Stimulated activated CD8-positive, alpha-beta memory T cell treated with anti-CD3 and anti-CD28 coated beads, Interleukin-7, amount 100 ng/mL, for 48 hours (primary cell): ENCODE results near the gene SPNS3.
A peak's percentile ranks its signal among the peaks of the same experiment; 100 is the strongest.

Experiments used
- DNase-seq, 2 donors: peaks; one replicate each; pipeline ENCODE4 v3.0.0-alpha.2; 2020; ENCODE audit warnings: low read depth in 1 of 2; ENCODE audit errors: extremely low read depth in 1 of 2

SPNS3 gene

GRCh38 chr17:4465786-4466185 lies 32.0 kb downstream of the SPNS3 start:
- DNase-seq, result no peak

- no peak for DNase-seq
These were observed 33.5 kb downstream of the SPNS3 start for GRCh38 chr17:4467287-4467686.

GRCh38 chr17:4469552-4469951 lies 35.8 kb downstream of the SPNS3 start:
- no peak for DNase-seq

GRCh38 chr17:4472286-4472685 lies 38.5 kb downstream of the SPNS3 start:
- DNase-seq, result no peak

GRCh38 chr17:4474093-4474492 lies 40.4 kb downstream of the SPNS3 start:
- no peak for DNase-seq

GRCh38 chr17:4475001-4475400 lies 41.3 kb downstream of the SPNS3 start:
- DNase-seq, result no peak

- no peak for DNase-seq
These were observed 41.7 kb downstream of the SPNS3 start for GRCh38 chr17:4475463-4475862.

- DNase-seq, result no peak
These were observed 42.3 kb downstream of the SPNS3 start for GRCh38 chr17:4476017-4476416.

- DNase-seq, result no peak
These were observed 42.9 kb downstream of the SPNS3 start for GRCh38 chr17:4476511-4477070.

GRCh38 chr17:4477255-4477791 lies 43.6 kb downstream of the SPNS3 start:
- DNase-seq, result no peak

GRCh38 chr17:4478318-4478830 lies 44.6 kb downstream of the SPNS3 start:
- DNase-seq, result no peak

GRCh38 chr17:4479340-4479981 lies 45.7 kb downstream of the SPNS3 start:
- no peak for DNase-seq

- no peak for DNase-seq
These were observed 46.4 kb downstream of the SPNS3 start for GRCh38 chr17:4479982-4480751.

- peak; percentile 18 to 39 for DNase-seq
These were observed 47.5 kb downstream of the SPNS3 start for GRCh38 chr17:4480929-4481898.

GRCh38 chr17:4482338-4483011 lies 48.7 kb downstream of the SPNS3 start:
- no peak for DNase-seq

- no peak for DNase-seq
These were observed 49.5 kb downstream of the SPNS3 start for GRCh38 chr17:4483012-4483840.

GRCh38 chr17:4485676-4486646 lies 52.2 kb downstream of the SPNS3 start:
- peak; percentile 28 to 32 for DNase-seq

- DNase-seq, result no peak
These were observed 53.6 kb downstream of the SPNS3 start for GRCh38 chr17:4487296-4487695.
